SK-N-SH treated with all-trans-retinoic acid at 6 μM for 48 hours (cell line): ENCODE data around the gene ORC3.

Experiments used
- ATAC-seq: fragments of 200-7000 bp; cut with Tn5 transposase; 3 replicates; pipeline ENCODE4 v1.9.1; 2020; ENCODE audit warnings: mild to moderate bottlenecking, moderate library complexity
- ARNTL ChIP-seq: fragments of 450-650 bp; formaldehyde crosslinking; IDR thresholded peaks from 2 replicates; pipeline ENCODE4 v1.5.0; 2020; ENCODE audit warnings: low read depth, mild to moderate bottlenecking, moderate library complexity, borderline replicate concordance
- BACH2 ChIP-seq: fragments of 250-450 bp; sonication (Bioruptor Pico); IDR thresholded peaks from 2 replicates; pipeline ENCODE4 v1.9.0; 2021; ENCODE audit warnings: mild to moderate bottlenecking, borderline replicate concordance
- CSDC2 ChIP-seq: fragments of 250-450 bp; sonication (Bioruptor Pico); IDR thresholded peaks from 2 replicates; pipeline ENCODE4 v1.5.0; 2020; ENCODE audit warnings: mild to moderate bottlenecking, moderate library complexity
- ESRRG ChIP-seq: fragments of 250-450 bp; sonication (Bioruptor Pico); IDR thresholded peaks from 2 replicates; pipeline ENCODE4 v1.6.1; 2021; ENCODE audit warnings: mild to moderate bottlenecking
- GLIS3 ChIP-seq: fragments of 250-450 bp; sonication (Bioruptor Pico); IDR thresholded peaks from 2 replicates; pipeline ENCODE4 v1.5.0; 2020; ENCODE audit warnings: mild to moderate bottlenecking, moderate library complexity
- OSR1 ChIP-seq: fragments of 250-450 bp; sonication (Bioruptor Pico); IDR thresholded peaks from 2 replicates; pipeline ENCODE4 v1.8.0; 2022; ENCODE audit warnings: moderate library complexity, mild to moderate bottlenecking, inconsistent platforms
- PPARA ChIP-seq: fragments of 250-450 bp; sonication (Bioruptor Pico); IDR thresholded peaks from 2 replicates; pipeline ENCODE4 v1.5.0; 2020; ENCODE audit warnings: mild to moderate bottlenecking, borderline replicate concordance
- RARB ChIP-seq: fragments of 250-450 bp; sonication (Bioruptor Pico); IDR thresholded peaks from 2 replicates; pipeline ENCODE4 v1.8.0; 2021; ENCODE audit warnings: mild to moderate bottlenecking, moderate library complexity
- SNAI2 ChIP-seq: fragments of 250-450 bp; sonication (Bioruptor Pico); IDR thresholded peaks from 2 replicates; pipeline ENCODE4 v1.5.0; 2020; ENCODE audit warnings: mild to moderate bottlenecking, moderate library complexity
- TCF4 ChIP-seq: fragments of 250-450 bp; sonication (Bioruptor Pico); IDR thresholded peaks from 2 replicates; pipeline ENCODE4 v1.8.0; 2021; ENCODE audit warnings: mild to moderate bottlenecking, moderate library complexity, borderline replicate concordance
- ZC3H10 ChIP-seq: fragments of 250-450 bp; sonication (Bioruptor Pico); IDR thresholded peaks from 2 replicates; pipeline ENCODE4 v1.5.1; 2021; ENCODE audit warnings: mild to moderate bottlenecking, moderate library complexity
- ZFP3 ChIP-seq: fragments of 250-450 bp; sonication (Bioruptor Pico); IDR thresholded peaks from 2 replicates; pipeline ENCODE4 v1.5.0; 2020; ENCODE audit warnings: mild to moderate bottlenecking, moderate library complexity
- ZFP30 ChIP-seq: fragments of 450-650 bp; formaldehyde crosslinking; IDR thresholded peaks from 2 replicates; pipeline ENCODE4 v1.5.0; 2022; ENCODE audit warnings: mild to moderate bottlenecking, moderate library complexity
- ZNF565 ChIP-seq: fragments of 450-650 bp; formaldehyde crosslinking; conservative IDR thresholded peaks from 2 replicates; pipeline ENCODE4 v1.5.0; 2020; ENCODE audit warnings: low read depth, mild to moderate bottlenecking, moderate library complexity
- ZNF70 ChIP-seq: fragments of 450-650 bp; formaldehyde crosslinking; IDR thresholded peaks from 2 replicates; pipeline ENCODE4 v1.5.0; 2020; ENCODE audit warnings: mild to moderate bottlenecking, moderate library complexity
- ZNF8 ChIP-seq: fragments of 450-650 bp; formaldehyde crosslinking; IDR thresholded peaks from 2 replicates; pipeline ENCODE4 v1.5.0; 2020; ENCODE audit warnings: mild to moderate bottlenecking, moderate library complexity
- TF ChIP-seq, protein P1 (sequence below): fragments of 250-450 bp; sonication (Bioruptor Pico); IDR thresholded peaks from 2 replicates; pipeline ENCODE4 v1.5.0; 2020; ENCODE audit warnings: mild to moderate bottlenecking, moderate library complexity
- TF ChIP-seq, protein P2 (sequence below): fragments of 250-450 bp; sonication (Bioruptor Pico); IDR thresholded peaks from 2 replicates; pipeline ENCODE4 v1.8.0; 2021; ENCODE audit warnings: low read depth, mild to moderate bottlenecking, moderate library complexity, borderline replicate concordance
- TF ChIP-seq, protein P3 (sequence below): fragments of 250-450 bp; sonication (Bioruptor Pico); IDR thresholded peaks from 2 replicates; pipeline ENCODE4 v1.5.1; 2020; ENCODE audit warnings: low read depth, mild to moderate bottlenecking, moderate library complexity
- TF ChIP-seq, protein P4 (sequence below): fragments of 250-450 bp; sonication (Bioruptor Pico); IDR thresholded peaks from 2 replicates; pipeline ENCODE4 v1.8.0; 2020; ENCODE audit warnings: mild to moderate bottlenecking, moderate library complexity, borderline replicate concordance

ORC3 gene

DNA sequence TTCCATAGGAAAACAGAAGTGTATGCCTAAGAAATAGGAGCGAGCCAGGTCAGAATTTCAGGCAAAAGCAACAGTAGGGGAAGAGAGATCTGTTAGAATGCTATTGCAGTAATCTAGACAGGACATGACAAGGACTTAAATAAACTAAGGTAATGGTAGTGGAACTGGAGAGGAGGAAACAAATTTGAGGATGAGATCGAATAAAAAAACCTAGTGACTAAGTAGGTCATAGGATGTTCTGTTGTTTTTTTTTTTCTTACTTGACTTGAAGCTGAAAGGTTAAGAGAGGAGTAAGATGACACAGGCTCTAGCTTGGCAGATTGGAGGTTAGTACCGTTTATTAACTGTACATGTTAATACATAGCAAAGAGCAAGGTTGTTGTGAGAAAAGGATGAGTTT is 28.6 kb downstream of the ORC3 start:
- no peak for ATAC-seq
- TF ChIP-seq OSR1 = no peak
- TF ChIP-seq, protein P1, sequence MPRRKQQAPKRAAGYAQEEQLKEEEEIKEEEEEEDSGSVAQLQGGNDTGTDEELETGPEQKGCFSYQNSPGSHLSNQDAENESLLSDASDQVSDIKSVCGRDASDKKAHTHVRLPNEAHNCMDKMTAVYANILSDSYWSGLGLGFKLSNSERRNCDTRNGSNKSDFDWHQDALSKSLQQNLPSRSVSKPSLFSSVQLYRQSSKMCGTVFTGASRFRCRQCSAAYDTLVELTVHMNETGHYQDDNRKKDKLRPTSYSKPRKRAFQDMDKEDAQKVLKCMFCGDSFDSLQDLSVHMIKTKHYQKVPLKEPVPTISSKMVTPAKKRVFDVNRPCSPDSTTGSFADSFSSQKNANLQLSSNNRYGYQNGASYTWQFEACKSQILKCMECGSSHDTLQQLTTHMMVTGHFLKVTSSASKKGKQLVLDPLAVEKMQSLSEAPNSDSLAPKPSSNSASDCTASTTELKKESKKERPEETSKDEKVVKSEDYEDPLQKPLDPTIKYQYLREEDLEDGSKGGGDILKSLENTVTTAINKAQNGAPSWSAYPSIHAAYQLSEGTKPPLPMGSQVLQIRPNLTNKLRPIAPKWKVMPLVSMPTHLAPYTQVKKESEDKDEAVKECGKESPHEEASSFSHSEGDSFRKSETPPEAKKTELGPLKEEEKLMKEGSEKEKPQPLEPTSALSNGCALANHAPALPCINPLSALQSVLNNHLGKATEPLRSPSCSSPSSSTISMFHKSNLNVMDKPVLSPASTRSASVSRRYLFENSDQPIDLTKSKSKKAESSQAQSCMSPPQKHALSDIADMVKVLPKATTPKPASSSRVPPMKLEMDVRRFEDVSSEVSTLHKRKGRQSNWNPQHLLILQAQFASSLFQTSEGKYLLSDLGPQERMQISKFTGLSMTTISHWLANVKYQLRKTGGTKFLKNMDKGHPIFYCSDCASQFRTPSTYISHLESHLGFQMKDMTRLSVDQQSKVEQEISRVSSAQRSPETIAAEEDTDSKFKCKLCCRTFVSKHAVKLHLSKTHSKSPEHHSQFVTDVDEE = no peak

DNA sequence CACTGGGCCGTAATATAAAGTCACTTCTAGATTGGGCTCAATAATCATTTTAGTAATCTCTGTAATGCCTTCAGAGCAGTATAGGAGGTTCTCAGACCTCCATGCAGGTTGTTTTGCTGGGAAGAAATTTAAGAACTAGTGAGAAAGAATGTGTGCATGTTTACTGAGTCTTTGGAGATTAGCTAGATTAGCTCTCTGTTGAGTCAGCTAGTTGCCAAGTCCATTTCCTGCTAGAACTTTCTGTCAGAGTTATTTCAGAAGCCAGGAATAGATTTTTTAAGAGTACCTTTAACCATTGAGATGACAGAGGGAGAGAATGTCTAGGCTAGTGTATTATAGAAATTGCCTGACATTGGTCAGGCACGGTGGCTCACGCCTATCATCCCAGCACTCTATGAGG is 33.3 kb downstream of the ORC3 start:
- TF ChIP-seq ESRRG = no peak
- TF ChIP-seq ZFP3 (CRISPR knock-in tag) = no peak
- TF ChIP-seq, protein P2, sequence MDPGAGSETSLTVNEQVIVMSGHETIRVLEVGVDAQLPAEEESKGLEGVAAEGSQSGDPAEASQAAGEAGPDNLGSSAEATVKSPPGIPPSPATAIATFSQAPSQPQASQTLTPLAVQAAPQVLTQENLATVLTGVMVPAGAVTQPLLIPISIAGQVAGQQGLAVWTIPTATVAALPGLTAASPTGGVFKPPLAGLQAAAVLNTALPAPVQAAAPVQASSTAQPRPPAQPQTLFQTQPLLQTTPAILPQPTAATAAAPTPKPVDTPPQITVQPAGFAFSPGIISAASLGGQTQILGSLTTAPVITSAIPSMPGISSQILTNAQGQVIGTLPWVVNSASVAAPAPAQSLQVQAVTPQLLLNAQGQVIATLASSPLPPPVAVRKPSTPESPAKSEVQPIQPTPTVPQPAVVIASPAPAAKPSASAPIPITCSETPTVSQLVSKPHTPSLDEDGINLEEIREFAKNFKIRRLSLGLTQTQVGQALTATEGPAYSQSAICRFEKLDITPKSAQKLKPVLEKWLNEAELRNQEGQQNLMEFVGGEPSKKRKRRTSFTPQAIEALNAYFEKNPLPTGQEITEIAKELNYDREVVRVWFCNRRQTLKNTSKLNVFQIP (CRISPR knock-in tag) = no peak
- TF ChIP-seq ZNF8 (CRISPR knock-in tag) = no peak
- no peak for TF ChIP-seq ZFP30
- TF ChIP-seq RARB (CRISPR knock-in tag) = no peak
- TF ChIP-seq, protein P3, sequence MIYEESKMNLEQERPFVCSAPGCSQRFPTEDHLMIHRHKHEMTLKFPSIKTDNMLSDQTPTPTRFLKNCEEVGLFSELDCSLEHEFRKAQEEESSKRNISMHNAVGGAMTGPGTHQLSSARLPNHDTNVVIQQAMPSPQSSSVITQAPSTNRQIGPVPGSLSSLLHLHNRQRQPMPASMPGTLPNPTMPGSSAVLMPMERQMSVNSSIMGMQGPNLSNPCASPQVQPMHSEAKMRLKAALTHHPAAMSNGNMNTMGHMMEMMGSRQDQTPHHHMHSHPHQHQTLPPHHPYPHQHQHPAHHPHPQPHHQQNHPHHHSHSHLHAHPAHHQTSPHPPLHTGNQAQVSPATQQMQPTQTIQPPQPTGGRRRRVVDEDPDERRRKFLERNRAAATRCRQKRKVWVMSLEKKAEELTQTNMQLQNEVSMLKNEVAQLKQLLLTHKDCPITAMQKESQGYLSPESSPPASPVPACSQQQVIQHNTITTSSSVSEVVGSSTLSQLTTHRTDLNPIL (CRISPR knock-in tag) = no peak
- TF ChIP-seq SNAI2 (CRISPR knock-in tag) = no peak
- no peak for TF ChIP-seq PPARA (CRISPR knock-in tag)
- TF ChIP-seq, protein P1 = no peak
- TF ChIP-seq ZC3H10 (CRISPR knock-in tag) = no peak
- no peak for TF ChIP-seq ZNF70
- TF ChIP-seq ARNTL (CRISPR knock-in tag) = no peak
- no peak for TF ChIP-seq BACH2 (CRISPR knock-in tag)
- ATAC-seq = no peak

DNA sequence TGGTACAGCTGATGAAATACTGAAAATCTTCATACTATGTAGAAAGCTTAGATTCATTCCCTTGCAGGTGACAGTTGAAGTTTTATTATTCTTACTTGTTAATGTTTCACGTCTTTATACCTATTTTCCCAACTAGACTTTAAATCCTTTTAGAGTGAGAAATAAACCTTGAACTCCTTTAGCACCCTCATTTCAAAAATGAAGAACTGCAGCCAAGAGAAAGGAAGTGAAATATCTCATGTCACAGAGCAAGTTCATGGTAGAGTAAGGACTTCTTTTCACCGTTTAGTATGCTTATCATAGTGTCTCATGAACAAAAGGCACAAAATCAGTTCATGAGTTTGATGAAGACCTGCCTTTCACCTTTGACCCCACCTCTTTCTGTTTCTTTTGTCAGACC is 38.5 kb downstream of the ORC3 start:
- no peak for TF ChIP-seq ESRRG
- no peak for TF ChIP-seq ZNF565 (CRISPR knock-in tag)
- TF ChIP-seq, protein P4, sequence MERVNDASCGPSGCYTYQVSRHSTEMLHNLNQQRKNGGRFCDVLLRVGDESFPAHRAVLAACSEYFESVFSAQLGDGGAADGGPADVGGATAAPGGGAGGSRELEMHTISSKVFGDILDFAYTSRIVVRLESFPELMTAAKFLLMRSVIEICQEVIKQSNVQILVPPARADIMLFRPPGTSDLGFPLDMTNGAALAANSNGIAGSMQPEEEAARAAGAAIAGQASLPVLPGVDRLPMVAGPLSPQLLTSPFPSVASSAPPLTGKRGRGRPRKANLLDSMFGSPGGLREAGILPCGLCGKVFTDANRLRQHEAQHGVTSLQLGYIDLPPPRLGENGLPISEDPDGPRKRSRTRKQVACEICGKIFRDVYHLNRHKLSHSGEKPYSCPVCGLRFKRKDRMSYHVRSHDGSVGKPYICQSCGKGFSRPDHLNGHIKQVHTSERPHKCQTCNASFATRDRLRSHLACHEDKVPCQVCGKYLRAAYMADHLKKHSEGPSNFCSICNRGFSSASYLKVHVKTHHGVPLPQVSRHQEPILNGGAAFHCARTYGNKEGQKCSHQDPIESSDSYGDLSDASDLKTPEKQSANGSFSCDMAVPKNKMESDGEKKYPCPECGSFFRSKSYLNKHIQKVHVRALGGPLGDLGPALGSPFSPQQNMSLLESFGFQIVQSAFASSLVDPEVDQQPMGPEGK (CRISPR knock-in tag) = no peak
- no peak for TF ChIP-seq TCF4 (CRISPR knock-in tag)
- ATAC-seq = no peak

DNA sequence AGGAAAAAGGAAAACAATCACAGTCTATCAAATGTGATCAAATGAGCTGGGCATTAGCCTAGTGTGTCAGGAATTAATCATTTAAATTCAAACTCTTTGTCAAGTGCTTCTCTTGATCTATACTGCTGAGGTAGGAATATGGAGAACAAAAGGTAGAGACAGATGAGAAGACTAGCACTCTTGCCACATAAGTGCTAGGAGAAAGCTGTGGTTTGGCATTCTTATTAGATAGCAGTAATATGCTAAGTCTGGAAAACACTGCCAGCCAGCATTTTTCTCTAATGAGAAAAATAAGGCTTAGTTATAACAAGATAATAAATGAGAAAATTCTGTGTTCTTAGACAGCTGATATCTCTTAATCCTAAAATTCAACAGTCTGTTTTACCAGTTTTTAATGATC is 38.9 kb downstream of the ORC3 start:
- ATAC-seq = no peak
- no peak for TF ChIP-seq CSDC2 (CRISPR knock-in tag)
- TF ChIP-seq GLIS3 (CRISPR knock-in tag) = no peak
- no peak for TF ChIP-seq ZC3H10 (CRISPR knock-in tag)
- no peak for TF ChIP-seq ZNF70
